Body of pancreas (tissue), 4 donors: Measurements from ENCODE around the gene C1QTNF12.

Source experiments
- POLR2A ChIP-seq, 3 donors: fragments of 450-650 bp; IDR thresholded peaks; one replicate each; pipeline ENCODE4 v1.6.1; 2016; ENCODE audit warnings: antibody characterized with exemption in 3 of 3, mild to moderate bottlenecking in 2 of 3
- TF ChIP-seq, protein P1 (sequence below), 7 experiments: fragments of 450-650 bp in 4 of 7; fragments of 200-600 bp in 3 of 7; sonication (generic) in 3 of 7; IDR thresholded peaks; one replicate each; pipeline ENCODE4 v1.5.1; 2016 to 2019; ENCODE audit warnings: antibody characterized with exemption in 7 of 7

DNA sequence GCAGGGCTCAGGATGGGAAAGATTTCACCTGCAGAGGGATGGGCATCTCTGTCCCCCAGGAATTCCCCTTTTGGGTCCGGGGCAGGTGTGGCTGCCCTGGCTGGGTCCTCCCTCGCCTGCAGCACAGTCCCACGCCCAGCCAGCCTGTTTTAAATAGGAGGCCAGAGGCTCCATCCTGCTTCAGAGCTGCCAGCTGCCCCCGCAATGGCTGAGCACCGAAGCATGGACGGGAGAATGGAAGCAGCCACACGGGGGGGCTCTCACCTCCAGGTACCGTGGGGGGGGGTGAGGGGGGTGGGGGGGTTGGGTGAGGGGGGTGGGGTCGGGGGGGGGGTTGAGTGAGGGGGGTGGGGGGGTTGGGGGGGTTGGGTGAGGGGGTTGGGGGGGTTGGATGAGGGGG lies 37.3 kb upstream of the C1QTNF12 start:
- TF ChIP-seq, protein P1, sequence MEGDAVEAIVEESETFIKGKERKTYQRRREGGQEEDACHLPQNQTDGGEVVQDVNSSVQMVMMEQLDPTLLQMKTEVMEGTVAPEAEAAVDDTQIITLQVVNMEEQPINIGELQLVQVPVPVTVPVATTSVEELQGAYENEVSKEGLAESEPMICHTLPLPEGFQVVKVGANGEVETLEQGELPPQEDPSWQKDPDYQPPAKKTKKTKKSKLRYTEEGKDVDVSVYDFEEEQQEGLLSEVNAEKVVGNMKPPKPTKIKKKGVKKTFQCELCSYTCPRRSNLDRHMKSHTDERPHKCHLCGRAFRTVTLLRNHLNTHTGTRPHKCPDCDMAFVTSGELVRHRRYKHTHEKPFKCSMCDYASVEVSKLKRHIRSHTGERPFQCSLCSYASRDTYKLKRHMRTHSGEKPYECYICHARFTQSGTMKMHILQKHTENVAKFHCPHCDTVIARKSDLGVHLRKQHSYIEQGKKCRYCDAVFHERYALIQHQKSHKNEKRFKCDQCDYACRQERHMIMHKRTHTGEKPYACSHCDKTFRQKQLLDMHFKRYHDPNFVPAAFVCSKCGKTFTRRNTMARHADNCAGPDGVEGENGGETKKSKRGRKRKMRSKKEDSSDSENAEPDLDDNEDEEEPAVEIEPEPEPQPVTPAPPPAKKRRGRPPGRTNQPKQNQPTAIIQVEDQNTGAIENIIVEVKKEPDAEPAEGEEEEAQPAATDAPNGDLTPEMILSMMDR (IDR thresholded peaks at IDR 0.05), result no peak
- no peak for TF ChIP-seq POLR2A (IDR thresholded peaks at IDR 0.05)
